PC-9 (cell line): ENCODE data around the gene SLC26A11. TPM values are rescaled to one million over a fixed set of nuclear protein-coding genes. Genes with fewer than 3 reads are reported as not detected.

Source experiments
- BruUV-seq: library from RNA; stranded (reverse); fragments of 400-500 nt; replicated peaks from 2 replicates; lab custom pipeline; 2021; lab: Mats Ljungman, UMichigan
- CTCF ChIA-PET: fragments of 300-600 bp; sonication (Branson Sonifier 250); formaldehyde crosslinking; loops from one replicate; lab custom pipeline; 2022; ENCODE audit warnings: antibody characterized with exemption; lab: Charles Lee
- POLR2A ChIA-PET: fragments of 300-600 bp; sonication (Branson Sonifier 250); formaldehyde crosslinking; loops from one replicate; lab custom pipeline; 2022; ENCODE audit warnings: antibody characterized with exemption; ENCODE audit not compliant: unreplicated experiment; lab: Charles Lee
- DNase-seq, 2 experiments: peaks; one replicate each; pipeline versions ENCODE4 v3.0.0 to v3.0.0-alpha.2; 2015 to 2022; ENCODE audit warnings: mixed read lengths in 1 of 2
- H2AFZ ChIP-seq: fragments of 200-600 bp; sonication (generic); 2 replicates; pipeline ENCODE4 v1.8.1; 2017; ENCODE audit warnings: antibody characterized with exemption
- H3F3A ChIP-seq: fragments of 200-600 bp; sonication (generic); 2 replicates; pipeline ENCODE4 v1.8.1; 2017; ENCODE audit warnings: antibody characterized with exemption, mild to moderate bottlenecking, low read depth; ENCODE audit not compliant: insufficient read depth
- H3K27ac ChIP-seq: fragments of 200-600 bp; sonication (generic); 2 replicates; pipeline ENCODE4 v1.6.1; 2016; ENCODE audit warnings: mixed run types
- H3K27me3 ChIP-seq: fragments of 200-600 bp; sonication (generic); 2 replicates; pipeline ENCODE4 v1.6.1; 2016; ENCODE audit warnings: low read depth, mixed run types; ENCODE audit not compliant: insufficient read depth
- H3K36me3 ChIP-seq: fragments of 200-600 bp; sonication (generic); 2 replicates; pipeline ENCODE4 v1.6.1; 2016; ENCODE audit warnings: low read depth, mixed run types
- H3K4me1 ChIP-seq: fragments of 200-600 bp; sonication (generic); replicated peaks from 2 replicates; pipeline ENCODE4 v1.6.1; 2016; ENCODE audit warnings: mixed run types; ENCODE audit not compliant: insufficient read depth
- H3K4me2 ChIP-seq: fragments of 200-600 bp; sonication (generic); 2 replicates; pipeline ENCODE4 v1.6.1; 2017; ENCODE audit warnings: mixed run types
- H3K4me3 ChIP-seq: fragments of 200-600 bp; sonication (generic); 2 replicates; pipeline ENCODE4 v1.6.1; 2016; ENCODE audit warnings: mixed run types
- H3K79me2 ChIP-seq: fragments of 200-600 bp; sonication (generic); 2 replicates; pipeline ENCODE4 v1.6.1; 2017; ENCODE audit warnings: low read depth, mixed run types
- H3K9me2 ChIP-seq: fragments of 200-600 bp; sonication (generic); 2 replicates; pipeline ENCODE4 v1.8.1; 2017; ENCODE audit warnings: mild to moderate bottlenecking; ENCODE audit not compliant: insufficient read depth
- H3K9me3 ChIP-seq: fragments of 200-600 bp; sonication (generic); 2 replicates; pipeline ENCODE4 v1.8.1; 2016; ENCODE audit warnings: low read depth; ENCODE audit not compliant: insufficient read depth
- H4K20me1 ChIP-seq: fragments of 200-600 bp; sonication (generic); 2 replicates; pipeline ENCODE4 v1.8.1; 2017; ENCODE audit not compliant: insufficient read depth
- EZH2 ChIP-seq: fragments of 200-600 bp; sonication (generic); IDR thresholded peaks from 2 replicates; pipeline ENCODE4 v1.8.0; 2017; ENCODE audit warnings: antibody characterized with exemption, low read depth
- intact Hi-C: fragments of 100-400 bp; cut with micrococcal nuclease; formaldehyde crosslinking; loops from one replicate; pipeline ENCODE4 v1.10.0; 2022; ENCODE audit not compliant: unreplicated experiment
- total RNA-seq: library from RNA; stranded (reverse); gene quantifications from 2 replicates; pipeline ENCODE4 v1.2.3, GENCODE V29; 2021
- TF ChIP-seq, protein P1 (sequence below): fragments of 200-600 bp; sonication (generic); conservative IDR thresholded peaks from 2 replicates; pipeline ENCODE4 v1.6.1; 2017; ENCODE audit warnings: mixed run types, antibody characterized with exemption, mild to moderate bottlenecking, moderate library complexity

The SLC26A11 gene
- total RNA-seq, 1 experiment from 2014 or later, result 12.4 TPM

DNA sequence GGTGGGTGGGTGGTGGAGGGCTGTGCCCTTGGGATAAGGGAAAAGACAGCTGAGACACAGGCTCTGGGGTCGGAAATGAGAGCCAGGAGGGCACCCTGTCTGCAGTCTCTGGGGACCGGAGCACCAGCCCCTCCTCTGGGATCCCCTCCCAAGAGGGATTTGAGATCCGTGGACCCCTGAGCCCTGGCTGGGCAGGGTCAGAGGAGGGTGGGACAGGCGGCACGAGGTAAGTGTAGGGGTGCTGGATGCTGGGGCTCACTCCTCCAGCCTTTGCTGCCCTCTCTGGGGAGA, 519 bp upstream of the SLC26A11 start:
- CTCF ChIA-PET, result interaction anchor here (0.8 kb wide), 1 partner anchor 60 kb away, joined by 9 read pairs; no protein-coding TSS in a partner anchor
- Histone ChIP-seq H3K79me2 (no peaks in the 10 kb centered on the region), H3F3A (no peaks in the 10 kb centered on the region), H3K4me3 (peak overlapping the region; percentile 71), H4K20me1 (no peaks in the 10 kb centered on the region; the same call in 1 of the 2 replicates), H3K27ac (no peak overlapping the region), H2AFZ (peak overlapping the region; percentile 80), H3K9me3 (no peaks in the 10 kb centered on the region), H3K4me1 (peaks cover 6% of the 10 kb centered on the region; the same call in 1 of the 2 replicates), H3K27me3 (no peaks in the 10 kb centered on the region), H3K9me2 (no peaks in the 10 kb centered on the region), H3K36me3 (no peaks in the 10 kb centered on the region), H3K4me2 (peak overlapping the region; percentile 96)
- no peak for TF ChIP-seq EZH2
- TF ChIP-seq, protein P1, sequence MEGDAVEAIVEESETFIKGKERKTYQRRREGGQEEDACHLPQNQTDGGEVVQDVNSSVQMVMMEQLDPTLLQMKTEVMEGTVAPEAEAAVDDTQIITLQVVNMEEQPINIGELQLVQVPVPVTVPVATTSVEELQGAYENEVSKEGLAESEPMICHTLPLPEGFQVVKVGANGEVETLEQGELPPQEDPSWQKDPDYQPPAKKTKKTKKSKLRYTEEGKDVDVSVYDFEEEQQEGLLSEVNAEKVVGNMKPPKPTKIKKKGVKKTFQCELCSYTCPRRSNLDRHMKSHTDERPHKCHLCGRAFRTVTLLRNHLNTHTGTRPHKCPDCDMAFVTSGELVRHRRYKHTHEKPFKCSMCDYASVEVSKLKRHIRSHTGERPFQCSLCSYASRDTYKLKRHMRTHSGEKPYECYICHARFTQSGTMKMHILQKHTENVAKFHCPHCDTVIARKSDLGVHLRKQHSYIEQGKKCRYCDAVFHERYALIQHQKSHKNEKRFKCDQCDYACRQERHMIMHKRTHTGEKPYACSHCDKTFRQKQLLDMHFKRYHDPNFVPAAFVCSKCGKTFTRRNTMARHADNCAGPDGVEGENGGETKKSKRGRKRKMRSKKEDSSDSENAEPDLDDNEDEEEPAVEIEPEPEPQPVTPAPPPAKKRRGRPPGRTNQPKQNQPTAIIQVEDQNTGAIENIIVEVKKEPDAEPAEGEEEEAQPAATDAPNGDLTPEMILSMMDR, result no peak
- DNase-seq, result peak in 1 of 2 experiments; percentile 15
- TSS peak; percentile 43 for BruUV-seq
- intact Hi-C loops, result loop anchor here (1.0 kb wide), 2 partner anchors 35 to 72 kb away; partner anchors contain the start of gene EIF4A3
- POLR2A ChIA-PET, result interaction anchor here (0.6 kb wide), 2 partner anchors 95 to 136 kb away, joined by 3 to 5 read pairs; no protein-coding TSS in a partner anchor

DNA sequence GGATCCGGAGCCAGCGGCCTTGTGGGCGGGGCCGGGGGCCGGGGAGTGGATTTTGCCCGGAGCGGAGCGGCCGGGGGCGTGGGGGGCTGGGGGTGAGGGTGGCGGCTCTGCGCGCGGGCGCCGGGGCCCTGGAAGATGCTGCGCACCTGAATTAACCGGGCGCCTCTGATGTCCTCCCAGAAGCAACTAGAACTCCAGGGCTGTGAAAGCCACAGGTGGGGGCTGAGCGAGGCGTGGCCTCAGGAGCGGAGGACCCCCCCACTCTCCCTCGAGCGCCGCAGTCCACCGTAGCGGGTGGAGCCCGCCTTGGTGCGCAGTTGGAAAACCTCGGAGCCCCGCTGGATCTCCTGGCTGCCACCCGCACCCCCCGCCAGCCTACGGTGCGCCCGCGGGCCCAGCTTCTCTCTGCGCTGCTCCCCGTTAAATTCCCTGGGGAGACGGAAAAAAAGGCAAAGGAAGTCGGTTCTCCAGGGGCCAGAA, 549 bp downstream of the SLC26A11 start:
- Histone ChIP-seq H2AFZ (0 out of 2 replicates have a peak overlapping the region, but pooled peaks have one; percentile 80), H3K9me2 (no peaks in the 10 kb centered on the region), H3K4me3 (peak overlapping the region; percentile 71; the same call in 1 of the 2 replicates), H3K27me3 (no peaks in the 10 kb centered on the region), H3K9me3 (no peaks in the 10 kb centered on the region), H3K79me2 (no peaks in the 10 kb centered on the region), H3K4me1 (peaks cover 6% of the 10 kb centered on the region; the same call in 1 of the 2 replicates), H3K36me3 (no peaks in the 10 kb centered on the region), H3K4me2 (peak overlapping the region; percentile 96), H4K20me1 (no peaks in the 10 kb centered on the region; the same call in 1 of the 2 replicates), H3F3A (no peaks in the 10 kb centered on the region), H3K27ac (no peak overlapping the region)
- no peak for DNase-seq
- intact Hi-C loops, result loop anchor here (1.0 kb wide), 1 partner anchor 34 kb away; no protein-coding TSS in a partner anchor
- BruUV-seq, result no TSS peak
- POLR2A ChIA-PET, result interaction anchor here (0.5 kb wide), 1 partner anchor 8 kb away, joined by 4 read pairs; no protein-coding TSS in a partner anchor
- no peak for TF ChIP-seq EZH2
- TF ChIP-seq, protein P1, result no peak
- CTCF ChIA-PET, result no interaction called here

- Histone ChIP-seq H3K27ac (no peak overlapping the region), H3K4me1 (peaks cover 6% of the 10 kb centered on the region; the same call in 1 of the 2 replicates), H4K20me1 (no peaks in the 10 kb centered on the region; the same call in 1 of the 2 replicates), H2AFZ (no peak overlapping the region), H3K4me2 (no peak overlapping the region), H3K9me3 (no peaks in the 10 kb centered on the region), H3K27me3 (no peaks in the 10 kb centered on the region), H3K4me3 (no peak overlapping the region), H3K9me2 (no peaks in the 10 kb centered on the region), H3K79me2 (no peaks in the 10 kb centered on the region), H3F3A (no peaks in the 10 kb centered on the region), H3K36me3 (no peaks in the 10 kb centered on the region)
- ChIA-PET POLR2A (no interaction called here), CTCF (no interaction called here)
- TF ChIP-seq, protein P1, result no peak
- no peak for TF ChIP-seq EZH2
- BruUV-seq, result TSS peak; percentile 26
- intact Hi-C loops, result no loop called here
- DNase-seq, result no peak
These were observed 1.3 kb downstream of the SLC26A11 start for GRCh38 chr17:80221351-80222105.
